ENCODE results near the gene MYRFL. TPM values are rescaled to one million over a fixed set of nuclear protein-coding genes. Genes with fewer than 3 reads are reported as not detected.

MYRFL gene
- total RNA-seq, 1 experiment from 2014 or later, result 0.16 TPM

DNA sequence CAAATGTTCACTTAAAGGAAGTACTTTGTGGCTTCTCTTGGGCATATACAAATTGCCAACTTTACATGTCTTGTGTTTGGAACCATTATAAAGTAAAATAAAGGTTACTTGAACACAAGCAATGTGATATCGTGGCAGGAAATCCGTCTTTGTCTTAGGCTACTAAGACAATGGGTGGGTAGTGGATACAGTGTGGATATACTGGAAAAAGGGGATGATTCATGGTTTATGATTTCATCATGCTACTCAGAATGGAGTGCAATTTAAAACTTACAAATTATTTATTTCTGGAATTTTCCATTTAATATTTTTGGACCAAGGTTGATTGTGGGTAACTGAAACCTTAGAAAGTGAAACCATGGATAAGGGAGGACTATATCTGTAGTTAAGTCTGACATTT lies 48.4 kb downstream of the MYRFL start:
- Histone ChIP-seq H3K4me1 (no peaks in the 10 kb centered on the region), H3K9me3 (no peaks in the 10 kb centered on the region), H3K27me3 (replicated peaks; ENCODE audit: control insufficient read depth, insufficient read depth, low read length) (no peaks in the 10 kb centered on the region), H3K4me3 (ENCODE audit: low read depth, low read length) (no peak overlapping the region), H3K36me3 (ENCODE audit: control insufficient read depth, insufficient read depth, low read length) (no peaks in the 10 kb centered on the region)
- intact Hi-C loops (cut with micrococcal nuclease; ENCODE audit: unreplicated experiment), result loop anchor here (10.0 kb wide), 1 partner anchor 519 kb away; the partner anchor contains the start of gene YEATS4
- POLR2A ChIA-PET, result no interaction called here
- Mint-ChIP-seq H3K27me3 (ENCODE audit: insufficient read depth, unreplicated experiment) (peaks cover 15% of the 10 kb centered on the region), H3K9me3 (ENCODE audit: unreplicated experiment) (no peaks in the 10 kb centered on the region), H3K36me3 (ENCODE audit: insufficient read depth, unreplicated experiment) (no peaks in the 10 kb centered on the region), H3K4me1 (ENCODE audit: low read depth, unreplicated experiment) (no peaks in the 10 kb centered on the region), H3K4me3 (ENCODE audit: unreplicated experiment) (no peak overlapping the region), H3K27ac (ENCODE audit: unreplicated experiment) (no peak overlapping the region)
- TF ChIP-seq, protein P1, sequence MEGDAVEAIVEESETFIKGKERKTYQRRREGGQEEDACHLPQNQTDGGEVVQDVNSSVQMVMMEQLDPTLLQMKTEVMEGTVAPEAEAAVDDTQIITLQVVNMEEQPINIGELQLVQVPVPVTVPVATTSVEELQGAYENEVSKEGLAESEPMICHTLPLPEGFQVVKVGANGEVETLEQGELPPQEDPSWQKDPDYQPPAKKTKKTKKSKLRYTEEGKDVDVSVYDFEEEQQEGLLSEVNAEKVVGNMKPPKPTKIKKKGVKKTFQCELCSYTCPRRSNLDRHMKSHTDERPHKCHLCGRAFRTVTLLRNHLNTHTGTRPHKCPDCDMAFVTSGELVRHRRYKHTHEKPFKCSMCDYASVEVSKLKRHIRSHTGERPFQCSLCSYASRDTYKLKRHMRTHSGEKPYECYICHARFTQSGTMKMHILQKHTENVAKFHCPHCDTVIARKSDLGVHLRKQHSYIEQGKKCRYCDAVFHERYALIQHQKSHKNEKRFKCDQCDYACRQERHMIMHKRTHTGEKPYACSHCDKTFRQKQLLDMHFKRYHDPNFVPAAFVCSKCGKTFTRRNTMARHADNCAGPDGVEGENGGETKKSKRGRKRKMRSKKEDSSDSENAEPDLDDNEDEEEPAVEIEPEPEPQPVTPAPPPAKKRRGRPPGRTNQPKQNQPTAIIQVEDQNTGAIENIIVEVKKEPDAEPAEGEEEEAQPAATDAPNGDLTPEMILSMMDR (IDR thresholded peaks at IDR 0.05; ENCODE audit: insufficient read depth in 1 of 2, low read depth in 1 of 2, low read length in 1 of 2, severe bottlenecking in 1 of 2, unreplicated experiment in 1 of 2), result no peak
- BruUV-seq (replicated peaks), result no TSS peak
- no peak for DNase-seq
- CTCF ChIA-PET, result no interaction called here

DNA sequence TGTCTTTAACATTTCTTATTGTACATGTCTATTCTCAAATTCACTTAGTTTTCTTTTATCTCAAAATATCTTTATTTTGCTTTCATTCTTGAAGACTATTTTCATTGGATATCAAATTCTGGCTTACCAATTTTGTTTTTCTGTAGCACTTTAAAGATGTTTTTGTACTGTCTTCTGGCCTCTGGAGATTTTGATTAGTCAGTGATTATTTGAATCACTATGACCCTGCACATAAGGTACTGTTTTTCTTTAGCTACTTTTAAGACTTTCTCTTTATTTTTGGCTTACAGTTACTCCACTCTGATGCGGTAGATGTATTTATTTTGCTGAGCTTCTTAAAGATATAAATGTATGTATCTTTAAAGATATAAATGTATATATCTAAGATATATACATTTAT lies 49.6 kb downstream of the MYRFL start:
- BruUV-seq (replicated peaks), result no TSS peak
- CTCF ChIA-PET, result no interaction called here
- H3K4me3 Mint-ChIP-seq (ENCODE audit: unreplicated experiment), result no peak overlapping the region
- POLR2A ChIA-PET, result no interaction called here
- no peaks in the 10 kb centered on the region for H3K9me3 ChIP-seq
- H3K4me3 ChIP-seq (ENCODE audit: low read depth, low read length), result no peak overlapping the region
- no peak overlapping the region for H3K27ac Mint-ChIP-seq (ENCODE audit: unreplicated experiment)
- peaks cover 18% of the 10 kb centered on the region for H3K27me3 Mint-ChIP-seq (ENCODE audit: insufficient read depth, unreplicated experiment)
- H3K9me3 Mint-ChIP-seq (ENCODE audit: unreplicated experiment), result no peaks in the 10 kb centered on the region
- H3K36me3 Mint-ChIP-seq (ENCODE audit: insufficient read depth, unreplicated experiment), result no peaks in the 10 kb centered on the region
- H3K36me3 ChIP-seq (ENCODE audit: control insufficient read depth, insufficient read depth, low read length), result no peaks in the 10 kb centered on the region
- peaks cover 9% of the 10 kb centered on the region for H3K4me1 Mint-ChIP-seq (ENCODE audit: low read depth, unreplicated experiment)
- no peak for DNase-seq
- no peaks in the 10 kb centered on the region for H3K27me3 ChIP-seq (replicated peaks; ENCODE audit: control insufficient read depth, insufficient read depth, low read length)
- TF ChIP-seq, protein P1 (IDR thresholded peaks at IDR 0.05; ENCODE audit: insufficient read depth in 1 of 2, low read depth in 1 of 2, low read length in 1 of 2, severe bottlenecking in 1 of 2, unreplicated experiment in 1 of 2), result no peak
- intact Hi-C loops (cut with micrococcal nuclease; ENCODE audit: unreplicated experiment), result loop anchor here (10.0 kb wide), 1 partner anchor 520 kb away; the partner anchor contains the start of gene YEATS4
- no peaks in the 10 kb centered on the region; the same call in 1 of the 2 replicates for H3K4me1 ChIP-seq

DNA sequence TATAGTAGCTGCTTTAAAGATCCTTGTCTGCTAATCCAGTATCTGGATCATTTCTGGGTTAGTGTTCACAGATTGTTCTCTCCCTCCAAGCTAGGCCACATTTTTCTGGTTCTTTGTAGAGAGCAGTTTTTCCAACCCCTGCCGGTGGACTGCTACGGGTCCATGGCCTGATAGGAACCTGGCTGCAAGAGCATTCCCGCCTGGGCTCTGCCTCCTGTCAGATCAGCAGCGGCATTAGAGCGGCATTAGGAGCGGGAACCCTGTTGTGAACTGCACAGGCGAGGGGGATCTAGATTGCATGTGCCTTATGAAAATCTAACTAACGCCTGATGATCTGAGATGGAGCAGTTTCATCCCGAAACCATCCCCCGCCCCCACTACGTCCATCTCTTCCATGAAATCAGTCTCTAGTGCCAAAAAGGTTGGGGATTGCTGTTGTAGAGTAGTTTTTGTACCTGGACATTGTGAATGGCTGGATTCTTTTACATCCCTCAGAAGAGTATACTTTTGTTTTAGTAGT lies 50.4 kb downstream of the MYRFL start:
- H3K27ac Mint-ChIP-seq (ENCODE audit: unreplicated experiment), result no peak overlapping the region
- Histone ChIP-seq H3K4me1 (no peaks in the 10 kb centered on the region; the same call in 1 of the 2 replicates), H3K4me3 (ENCODE audit: low read depth, low read length) (no peak overlapping the region), H3K27me3 (replicated peaks; ENCODE audit: control insufficient read depth, insufficient read depth, low read length) (no peaks in the 10 kb centered on the region), H3K36me3 (ENCODE audit: control insufficient read depth, insufficient read depth, low read length) (no peaks in the 10 kb centered on the region), H3K9me3 (no peaks in the 10 kb centered on the region)
- ChIA-PET CTCF (no interaction called here), POLR2A (no interaction called here)
- no peaks in the 10 kb centered on the region for H3K9me3 Mint-ChIP-seq (ENCODE audit: unreplicated experiment)
- intact Hi-C loops (cut with micrococcal nuclease; ENCODE audit: unreplicated experiment), result loop anchor here (10.0 kb wide), 1 partner anchor 521 kb away; the partner anchor contains the start of gene YEATS4
- no peaks in the 10 kb centered on the region for H3K36me3 Mint-ChIP-seq (ENCODE audit: insufficient read depth, unreplicated experiment)
- H3K4me1 Mint-ChIP-seq (ENCODE audit: low read depth, unreplicated experiment), result peaks cover 9% of the 10 kb centered on the region
- no peak overlapping the region for H3K4me3 Mint-ChIP-seq (ENCODE audit: unreplicated experiment)
- peaks cover 18% of the 10 kb centered on the region for H3K27me3 Mint-ChIP-seq (ENCODE audit: insufficient read depth, unreplicated experiment)
- TF ChIP-seq, protein P1 (IDR thresholded peaks at IDR 0.05; ENCODE audit: insufficient read depth in 1 of 2, low read depth in 1 of 2, low read length in 1 of 2, severe bottlenecking in 1 of 2, unreplicated experiment in 1 of 2), result no peak
- no TSS peak for BruUV-seq (replicated peaks)
- DNase-seq, result no peak

Measured in Caco-2 (cell line).